ENCODE results near the gene CACNG5.
"Not testable (repeated sequence)": the region's sequence is repeated elsewhere in the genome, so short reads cannot be mapped to it uniquely, and the experiment has no call there.

CACNG5 gene

GRCh38 chr17:66850692-66851091 is 15.8 kb downstream of the CACNG5 start:
- no peak for DNase-seq

- no peak for DNase-seq
Observed at GRCh38 chr17:66855204-66855603, 20.3 kb downstream of the CACNG5 start.

DNA sequence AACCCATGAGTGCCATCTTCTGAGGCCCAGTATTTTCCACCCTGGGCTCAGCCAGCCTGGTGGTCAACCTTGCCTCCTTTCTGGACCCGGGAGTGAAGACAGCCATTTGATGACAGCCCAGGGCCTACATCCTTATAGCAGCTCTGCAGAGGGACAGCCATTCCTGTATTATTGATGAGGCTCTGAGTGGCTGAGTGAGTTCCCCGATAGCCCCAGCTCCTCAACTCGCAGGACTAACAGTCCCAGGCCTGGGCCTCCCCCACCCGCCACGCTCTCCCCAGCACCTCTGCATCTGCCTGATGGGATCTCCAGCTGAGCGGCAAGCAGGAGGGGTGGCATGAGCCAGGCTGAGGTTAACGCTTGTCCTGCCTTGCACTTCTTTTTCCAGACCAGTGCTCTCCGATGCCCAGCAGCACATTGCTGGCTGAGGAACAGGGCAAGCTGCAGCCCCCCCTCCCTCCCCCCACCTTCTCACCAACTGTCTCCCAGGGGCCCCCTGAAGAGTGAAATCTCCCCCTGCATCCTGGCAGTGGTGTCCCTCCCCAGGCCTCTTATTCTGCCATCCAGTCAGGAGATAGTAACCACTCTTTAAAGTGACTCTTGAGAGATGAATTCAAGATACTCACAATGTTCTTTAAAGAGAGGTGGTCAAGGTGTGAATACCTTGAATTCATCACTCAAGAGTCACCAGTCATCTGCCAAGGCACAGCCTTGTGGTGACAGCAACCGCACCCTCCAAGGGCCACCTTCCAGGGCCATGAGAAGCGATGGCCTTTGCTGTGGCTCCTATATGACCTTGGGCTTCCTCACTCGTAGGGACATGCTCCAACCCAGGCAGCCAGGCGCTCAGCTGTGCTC is 23.5 kb downstream of the CACNG5 start:
- no peak for DNase-seq

DNA sequence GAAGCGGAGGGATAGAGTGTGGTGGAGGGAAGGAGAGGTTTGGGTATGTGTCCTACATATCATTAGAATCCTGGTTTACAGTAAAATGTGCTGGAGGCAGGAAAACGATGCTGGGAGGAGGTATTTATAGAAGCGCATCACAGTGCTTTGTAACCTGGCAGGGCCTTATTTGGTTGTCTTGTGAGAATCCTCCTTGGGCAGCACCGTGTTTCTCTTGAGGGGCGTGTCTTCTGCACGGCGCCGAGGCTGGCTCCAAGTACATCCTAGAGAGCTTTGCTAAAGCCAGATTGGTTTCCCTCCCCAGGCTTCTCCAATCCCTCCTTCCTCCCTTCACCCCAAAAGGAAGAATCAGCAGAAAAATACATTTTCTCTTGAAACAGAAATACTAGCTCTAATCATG is 24.4 kb downstream of the CACNG5 start:
- DNase-seq = no peak

- DNase-seq = no peak
Observed at GRCh38 chr17:66860204-66860603, 25.3 kb downstream of the CACNG5 start.

GRCh38 chr17:66863820-66864219 is 28.9 kb downstream of the CACNG5 start:
- DNase-seq = no peak

DNA sequence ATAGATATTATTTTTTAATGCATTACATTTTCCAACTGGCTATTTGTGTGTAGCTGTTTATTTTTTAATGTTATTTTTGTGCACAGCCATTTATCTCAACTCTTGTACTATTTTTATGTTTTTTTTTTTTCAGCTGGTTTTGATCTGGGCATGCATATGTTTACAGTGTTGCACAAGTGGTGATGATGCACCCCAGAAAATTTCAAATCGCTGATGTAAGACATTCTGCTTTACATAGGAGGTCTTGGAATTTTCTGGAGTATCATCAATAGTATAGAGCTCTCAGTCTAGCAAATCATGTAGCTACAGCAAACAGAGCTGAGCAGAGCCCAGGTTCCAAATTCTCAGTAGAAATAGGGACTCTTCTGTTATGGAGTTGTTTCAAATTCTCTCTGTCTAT is 30.2 kb downstream of the CACNG5 start:
- DNase-seq = no peak

DNA sequence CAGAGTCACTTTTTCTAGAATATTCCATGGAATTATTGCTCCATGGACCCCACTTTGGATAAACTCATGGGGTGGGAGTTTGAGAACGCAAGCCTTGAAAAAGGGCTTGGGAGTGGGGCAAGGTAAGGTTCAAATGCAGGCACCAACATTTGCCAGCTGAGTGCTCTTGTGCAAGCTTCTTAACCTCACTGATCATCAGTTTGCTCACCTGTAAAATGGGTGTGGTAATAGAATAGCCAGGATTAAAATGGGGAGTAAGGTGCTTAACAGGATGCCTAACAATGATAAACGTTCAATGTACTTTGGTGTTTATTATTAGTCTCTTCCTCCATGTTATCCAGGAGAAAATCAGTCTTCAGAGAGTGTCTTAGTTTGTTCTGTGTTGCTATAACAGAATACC is 39.0 kb downstream of the CACNG5 start:
- no peak for DNase-seq

DNA sequence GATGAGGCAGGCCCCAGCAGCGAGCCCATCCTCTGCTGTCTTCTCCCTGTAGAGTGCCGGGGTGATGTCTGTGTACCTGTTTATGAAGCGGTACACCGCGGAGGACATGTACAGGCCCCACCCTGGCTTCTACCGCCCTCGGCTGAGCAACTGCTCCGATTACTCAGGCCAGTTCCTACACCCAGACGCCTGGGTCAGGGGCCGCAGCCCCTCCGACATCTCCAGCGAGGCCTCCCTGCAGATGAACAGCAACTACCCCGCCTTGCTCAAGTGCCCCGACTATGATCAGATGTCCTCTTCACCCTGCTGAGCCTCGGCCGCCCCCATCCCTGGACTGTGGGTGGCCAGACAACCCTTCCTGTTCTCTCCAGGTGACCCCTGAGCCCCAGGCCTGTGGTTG is 50.0 kb downstream of the CACNG5 start:
- DNase-seq = no peak

- no peak for DNase-seq
Observed at GRCh38 chr17:66885417-66885816, 50.5 kb downstream of the CACNG5 start.

GRCh38 chr17:66889480-66890230 is 54.7 kb downstream of the CACNG5 start:
- DNase-seq = no peak

- DNase-seq = no peak
Observed at GRCh38 chr17:66892246-66892645, 57.3 kb downstream of the CACNG5 start.

DNA sequence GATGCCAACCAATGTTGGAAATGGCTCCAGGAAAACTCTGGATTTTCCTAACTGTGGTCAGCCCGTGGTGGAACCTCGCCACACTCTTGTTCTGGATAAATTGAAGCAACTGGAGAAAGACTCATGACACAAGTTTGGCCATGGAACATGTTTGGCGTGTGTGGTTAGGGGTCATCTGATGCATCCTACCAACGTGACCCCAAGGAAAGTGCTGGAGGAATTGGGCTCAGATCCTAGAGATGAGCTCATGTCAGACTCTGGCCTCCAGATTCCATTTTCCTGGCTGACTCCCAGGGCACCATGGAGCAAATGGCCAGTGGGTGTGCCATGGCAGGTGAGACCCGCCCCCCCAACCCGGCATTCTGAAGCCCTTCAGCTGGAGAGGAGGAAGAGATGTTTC is 58.5 kb downstream of the CACNG5 start:
- DNase-seq = no peak

DNA sequence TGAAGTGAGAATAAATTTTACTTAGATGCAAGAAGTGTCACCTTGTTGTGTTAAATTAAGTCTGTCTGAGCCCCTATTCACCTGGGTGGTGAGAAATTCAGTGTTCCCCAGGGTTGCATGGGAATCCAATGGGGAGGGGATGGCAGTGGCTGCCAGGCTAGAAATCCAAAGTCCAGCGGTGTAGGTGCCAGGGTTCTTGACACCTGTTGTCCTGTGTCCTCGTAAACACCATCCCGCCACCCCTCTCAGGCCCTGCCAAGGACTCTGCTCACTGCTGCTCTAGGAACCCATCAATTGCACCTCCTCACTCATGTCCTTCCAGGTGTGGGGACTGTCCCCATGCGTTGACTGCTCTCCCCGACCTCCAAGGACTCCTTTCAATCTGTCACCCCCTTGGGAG is 58.9 kb downstream of the CACNG5 start:
- no peak for DNase-seq

DNA sequence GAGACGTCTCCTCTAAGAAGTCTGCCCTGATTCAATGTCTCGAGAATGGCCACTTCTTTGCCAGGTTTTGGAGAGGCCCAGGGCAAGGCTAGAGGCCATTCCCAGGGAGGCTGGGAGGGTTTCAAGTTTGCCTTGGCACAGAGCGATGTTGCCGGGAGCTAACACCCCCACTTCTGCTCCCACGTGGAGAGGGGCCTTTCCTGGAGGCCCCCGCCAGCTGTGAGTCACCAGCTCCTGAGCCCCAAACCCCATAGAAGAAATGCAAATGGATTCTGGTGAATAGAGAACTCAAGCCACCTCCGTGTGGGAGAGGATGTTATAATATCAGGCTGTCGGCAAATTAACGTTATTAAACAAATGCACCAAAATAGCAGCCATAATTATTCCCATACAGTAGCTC is 62.2 kb downstream of the CACNG5 start:
- DNase-seq = no peak

- DNase-seq = no peak
Observed at GRCh38 chr17:66898536-66898935, 63.6 kb downstream of the CACNG5 start.

- no peak for DNase-seq
Observed at GRCh38 chr17:66900126-66901010, 65.5 kb downstream of the CACNG5 start.

- not testable (repeated sequence) for DNase-seq
Observed at GRCh38 chr17:66903296-66903695, 68.4 kb downstream of the CACNG5 start.

- no peak for DNase-seq
Observed at GRCh38 chr17:66903781-66904180, 68.9 kb downstream of the CACNG5 start.

- no peak for DNase-seq
Observed at GRCh38 chr17:66904760-66905624, 70.1 kb downstream of the CACNG5 start.

- DNase-seq = peak; percentile 72
Observed at GRCh38 chr17:66906321-66907278, 71.7 kb downstream of the CACNG5 start.
